ENCODE results near the gene ETFRF1. TPM values are rescaled to one million over a fixed set of nuclear protein-coding genes. Genes with fewer than 3 reads are reported as not detected.

Gene ETFRF1
- total and polyA plus RNA-seq, 4 experiments from 2014 or later = 22.1 to 56.5 (median 26.9) TPM

Other genes starting within 250 kb of the ETFRF1 start
- gene BCAT1, start 246.1 kb upstream of the ETFRF1 start, total RNA-seq = 1 to 10 TPM; 1.3 to 2.5 TPM
- 1 to 10 TPM in 1 of 2 donors, under 1 TPM in 1; 0.03 to 1.9 TPM for gene BCAT1, start 246.1 kb upstream of the ETFRF1 start, polyA plus RNA-seq
- gene DNAI7, start 77 bp upstream of the ETFRF1 start, total RNA-seq = under 1 TPM in 1 of 2 experiments, not detected in 1; 0.15 TPM
- under 1 TPM in 1 of 2 donors, not detected in 1; 0.07 TPM for gene DNAI7, start 77 bp upstream of the ETFRF1 start, polyA plus RNA-seq
- gene KRAS, start 55.7 kb downstream of the ETFRF1 start, total RNA-seq = 10 to 100 TPM; 34.4 to 34.8 TPM
- gene KRAS, start 55.7 kb downstream of the ETFRF1 start, polyA plus RNA-seq = 10 to 100 TPM; 31.6 to 52.4 TPM